Muscle layer of duodenum (tissue), 2 donors: ENCODE results near the gene ATP6V0E2.
"Not testable (repeated sequence)": the region's sequence is repeated elsewhere in the genome, so short reads cannot be mapped to it uniquely, and the experiment has no call there.

Experiments
- H3K27ac ChIP-seq: one replicate; pipeline ENCODE4 v1.7.0; 2013; ENCODE audit warnings: mild to moderate bottlenecking, low read length
- H3K27me3 ChIP-seq: one replicate; pipeline ENCODE4 v1.7.0; 2013; ENCODE audit warnings: low read depth, mild to moderate bottlenecking, control low read depth, low read length
- H3K36me3 ChIP-seq, 2 donors: one replicate each; pipeline ENCODE4 v1.7.0; 2013; ENCODE audit warnings: low read length in 2 of 2, control low read depth in 1 of 2, mild to moderate bottlenecking in 1 of 2; ENCODE audit not compliant: insufficient read depth in 2 of 2, control insufficient read depth in 1 of 2
- H3K4me1 ChIP-seq, 2 donors: one replicate each; pipeline ENCODE4 v1.7.0; 2013; ENCODE audit warnings: low read length in 2 of 2, mild to moderate bottlenecking in 2 of 2, control low read depth in 1 of 2, moderate library complexity in 1 of 2; ENCODE audit not compliant: insufficient read depth in 2 of 2, control insufficient read depth in 1 of 2
- H3K4me3 ChIP-seq, 2 donors: one replicate each; pipeline ENCODE4 v1.7.0; 2013; ENCODE audit warnings: low read length in 2 of 2, low read depth in 1 of 2, mild to moderate bottlenecking in 1 of 2
- H3K9me3 ChIP-seq, 2 donors: one replicate each; pipeline ENCODE4 v1.7.0; 2013; ENCODE audit warnings: low read length in 2 of 2, control low read depth in 1 of 2, mild to moderate bottlenecking in 1 of 2; ENCODE audit not compliant: control insufficient read depth in 1 of 2
- donor health status: healthy.

ATP6V0E2 gene

GRCh38 chr7:149910219-149910618, 36.5 kb downstream of the ATP6V0E2 start:
- not testable (repeated sequence) for H3K27ac ChIP-seq, H3K4me3 ChIP-seq, H3K4me1 ChIP-seq, H3K9me3 ChIP-seq, H3K36me3 ChIP-seq, H3K27me3 ChIP-seq

- not testable (repeated sequence) for H3K9me3 ChIP-seq, H3K36me3 ChIP-seq, H3K4me1 ChIP-seq
Measured at GRCh38 chr7:149912126-149912525, 38.4 kb downstream of the ATP6V0E2 start.

GRCh38 chr7:149926414-149926813, 52.6 kb downstream of the ATP6V0E2 start:
- not testable (repeated sequence) for H3K27me3 ChIP-seq, H3K9me3 ChIP-seq, H3K27ac ChIP-seq, H3K4me1 ChIP-seq, H3K36me3 ChIP-seq, H3K4me3 ChIP-seq

More at GRCh38 chr7:149912126-149912525, 38.4 kb downstream of the ATP6V0E2 start:
- not testable (repeated sequence) for H3K27ac ChIP-seq, H3K27me3 ChIP-seq, H3K4me3 ChIP-seq
